Astrocyte of the cerebellum (primary cell): ENCODE results near the gene TAGLN2.

ENCODE experiments used
- DNase-seq: peaks from one replicate; pipeline ENCODE4 v3.0.0-alpha.2; 2011; ENCODE audit warnings: low read depth
- H3K4me3 ChIP-seq: 2 replicates; pipeline ENCODE4 v1.5.1; 2011; ENCODE audit warnings: mild to moderate bottlenecking, low read depth, low read length, moderate library complexity
- CTCF ChIP-seq: IDR thresholded peaks from 2 replicates; pipeline ENCODE4 v1.5.1; 2012; ENCODE audit warnings: low read length, low read depth, moderate library complexity, mild to moderate bottlenecking; ENCODE audit errors: missing control alignments
- in situ Hi-C: cut with HindIII; loops from 2 replicates; pipeline ENCODE4 v1.10.0; 2017; ENCODE audit warnings: low sequenced_read_pairs

TAGLN2 gene

GRCh38 chr1:159936273-159936904, 11.1 kb upstream of the TAGLN2 start:
- in situ Hi-C loops: no loop called here
- DNase-seq: no peak
- peak; percentile 93 for TF ChIP-seq CTCF
- no peak overlapping the region for H3K4me3 ChIP-seq

- no peak for TF ChIP-seq CTCF
- no peak for DNase-seq
- no peak overlapping the region for H3K4me3 ChIP-seq
- in situ Hi-C loops: no loop called here
Observed at GRCh38 chr1:159935719-159936272, 10.5 kb upstream of the TAGLN2 start.

GRCh38 chr1:159935305-159935704, 10.0 kb upstream of the TAGLN2 start:
- in situ Hi-C loops: no loop called here
- DNase-seq: no peak
- no peak for TF ChIP-seq CTCF
- H3K4me3 ChIP-seq: no peak overlapping the region

GRCh38 chr1:159934136-159935039, 9.1 kb upstream of the TAGLN2 start:
- DNase-seq: no peak
- no peak overlapping the region for H3K4me3 ChIP-seq
- TF ChIP-seq CTCF: no peak
- in situ Hi-C loops: no loop called here

GRCh38 chr1:159933347-159933746, 8.0 kb upstream of the TAGLN2 start:
- in situ Hi-C loops: no loop called here
- TF ChIP-seq CTCF: no peak
- no peak for DNase-seq
- no peak overlapping the region for H3K4me3 ChIP-seq

- in situ Hi-C loops: no loop called here
- no peak for TF ChIP-seq CTCF
- DNase-seq: no peak
- no peak overlapping the region for H3K4me3 ChIP-seq
Observed at GRCh38 chr1:159932296-159933285, 7.3 kb upstream of the TAGLN2 start.
